ENCODE data around the gene GLIS2. TPM values are rescaled to one million over a fixed set of nuclear protein-coding genes. Genes with fewer than 3 reads are reported as not detected.
"Not testable (repeated sequence)": the region's sequence is repeated elsewhere in the genome, so short reads cannot be mapped to it uniquely, and the experiment has no call there.

The GLIS2 gene
- total RNA-seq, 1 donor from 2014 or later = 16.5 TPM

DNA sequence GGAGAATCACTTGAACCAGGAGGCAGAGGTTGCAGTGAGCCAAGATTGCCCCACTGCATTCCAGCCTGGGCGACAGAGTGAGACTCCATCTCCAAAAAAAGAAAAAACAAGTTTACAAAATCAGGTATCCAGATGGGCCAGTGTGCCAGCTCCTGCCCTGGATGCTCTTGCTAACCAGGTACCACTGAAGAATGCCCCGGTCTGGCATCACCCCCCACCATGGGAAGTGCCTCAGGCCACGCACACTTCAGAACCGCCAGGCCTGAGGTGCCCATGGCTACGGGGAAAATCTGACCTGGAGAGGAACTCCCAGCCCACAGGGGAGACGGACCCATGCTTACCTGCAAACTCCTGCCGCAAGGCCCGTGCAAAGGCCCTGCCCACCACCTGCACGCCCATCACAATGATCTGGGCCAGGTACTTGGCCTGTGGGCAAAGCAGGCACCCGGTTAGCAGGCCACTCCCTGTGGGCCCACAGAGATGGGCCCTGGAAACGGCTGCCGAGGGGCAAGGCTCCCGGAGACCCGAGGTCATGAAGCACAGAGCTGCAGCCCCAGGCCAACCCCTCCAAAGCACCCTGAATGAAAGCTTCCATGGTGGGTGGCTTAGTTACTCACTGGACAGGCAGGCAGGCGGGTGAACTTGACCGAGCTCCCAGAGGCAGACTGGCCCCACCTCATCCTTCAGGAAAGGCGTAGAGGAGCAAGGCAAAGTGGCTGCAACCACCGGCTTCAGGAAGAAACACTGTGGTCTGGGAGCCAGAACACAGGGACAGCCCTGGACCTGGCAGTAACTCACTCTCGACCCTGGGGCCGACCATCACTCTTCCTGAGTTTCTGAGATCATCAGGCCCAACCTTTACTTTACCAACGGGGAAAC lies 27.2 kb downstream of the GLIS2 start:
- TF ChIP-seq, protein P1, sequence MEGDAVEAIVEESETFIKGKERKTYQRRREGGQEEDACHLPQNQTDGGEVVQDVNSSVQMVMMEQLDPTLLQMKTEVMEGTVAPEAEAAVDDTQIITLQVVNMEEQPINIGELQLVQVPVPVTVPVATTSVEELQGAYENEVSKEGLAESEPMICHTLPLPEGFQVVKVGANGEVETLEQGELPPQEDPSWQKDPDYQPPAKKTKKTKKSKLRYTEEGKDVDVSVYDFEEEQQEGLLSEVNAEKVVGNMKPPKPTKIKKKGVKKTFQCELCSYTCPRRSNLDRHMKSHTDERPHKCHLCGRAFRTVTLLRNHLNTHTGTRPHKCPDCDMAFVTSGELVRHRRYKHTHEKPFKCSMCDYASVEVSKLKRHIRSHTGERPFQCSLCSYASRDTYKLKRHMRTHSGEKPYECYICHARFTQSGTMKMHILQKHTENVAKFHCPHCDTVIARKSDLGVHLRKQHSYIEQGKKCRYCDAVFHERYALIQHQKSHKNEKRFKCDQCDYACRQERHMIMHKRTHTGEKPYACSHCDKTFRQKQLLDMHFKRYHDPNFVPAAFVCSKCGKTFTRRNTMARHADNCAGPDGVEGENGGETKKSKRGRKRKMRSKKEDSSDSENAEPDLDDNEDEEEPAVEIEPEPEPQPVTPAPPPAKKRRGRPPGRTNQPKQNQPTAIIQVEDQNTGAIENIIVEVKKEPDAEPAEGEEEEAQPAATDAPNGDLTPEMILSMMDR (IDR thresholded peaks at IDR 0.05; ENCODE audit: partially characterized antibody, unreplicated experiment) = no peak
- Mint-ChIP-seq H3K36me3 (ENCODE audit: unreplicated experiment) (no peaks in the 10 kb centered on the region), H3K27ac (ENCODE audit: unreplicated experiment) (no peak overlapping the region)

DNA sequence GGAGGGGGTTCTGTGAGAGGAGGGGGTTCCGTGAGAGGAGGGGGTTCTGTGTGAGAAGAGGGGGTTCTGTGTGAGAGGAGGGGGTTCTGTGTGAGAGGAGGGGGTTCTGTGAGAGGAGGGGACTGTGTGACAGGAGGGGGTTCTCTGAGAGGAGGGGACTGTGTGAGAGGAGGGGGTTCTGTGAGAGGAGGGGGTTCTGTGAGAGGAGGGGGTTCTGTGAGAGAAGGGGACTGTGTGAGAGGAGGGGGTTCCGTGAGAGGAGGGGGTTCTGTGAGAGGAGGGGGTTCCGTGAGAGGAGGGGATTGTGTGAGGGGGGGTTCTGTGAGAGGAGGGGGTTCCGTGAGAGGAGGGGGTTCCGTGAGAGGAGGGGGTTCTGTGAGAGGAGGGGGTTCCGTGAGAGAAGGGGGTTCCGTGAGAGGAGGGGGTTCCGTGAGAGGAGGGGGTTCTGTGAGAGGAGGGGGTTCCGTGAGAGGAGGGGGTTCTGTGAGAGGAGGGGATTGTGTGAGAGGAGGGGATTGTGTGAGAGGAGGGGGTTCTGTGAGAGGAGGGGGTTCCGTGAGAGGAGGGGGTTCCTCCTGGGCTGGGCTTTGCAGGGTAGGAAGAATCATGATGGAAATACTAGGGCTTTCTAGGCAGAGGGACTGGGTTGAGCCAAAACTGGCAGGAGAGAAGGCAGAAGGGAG lies 28.6 kb downstream of the GLIS2 start:
- H3K4me1 Mint-ChIP-seq (ENCODE audit: low read depth, unreplicated experiment); H3K9me3 Mint-ChIP-seq (ENCODE audit: unreplicated experiment); H3K36me3 Mint-ChIP-seq (ENCODE audit: unreplicated experiment); DNase-seq; H3K4me3 Mint-ChIP-seq (ENCODE audit: unreplicated experiment): not testable (repeated sequence)
- H3K27ac Mint-ChIP-seq (ENCODE audit: unreplicated experiment) = peak overlapping the region; percentile 64
- peaks cover 11% of the 10 kb centered on the region for H3K27me3 Mint-ChIP-seq (ENCODE audit: unreplicated experiment)

More for the DNA sequence above, 27.2 kb downstream of the GLIS2 start:
- peaks cover 4% of the 10 kb centered on the region for H3K9me3 Mint-ChIP-seq (ENCODE audit: unreplicated experiment)
- H3K27me3 Mint-ChIP-seq (ENCODE audit: unreplicated experiment) = peaks cover 8% of the 10 kb centered on the region
- no peak overlapping the region for H3K4me3 Mint-ChIP-seq (ENCODE audit: unreplicated experiment)
- H3K4me1 Mint-ChIP-seq (ENCODE audit: low read depth, unreplicated experiment) = peaks cover 2% of the 10 kb centered on the region
- no peak for DNase-seq

DNA sequence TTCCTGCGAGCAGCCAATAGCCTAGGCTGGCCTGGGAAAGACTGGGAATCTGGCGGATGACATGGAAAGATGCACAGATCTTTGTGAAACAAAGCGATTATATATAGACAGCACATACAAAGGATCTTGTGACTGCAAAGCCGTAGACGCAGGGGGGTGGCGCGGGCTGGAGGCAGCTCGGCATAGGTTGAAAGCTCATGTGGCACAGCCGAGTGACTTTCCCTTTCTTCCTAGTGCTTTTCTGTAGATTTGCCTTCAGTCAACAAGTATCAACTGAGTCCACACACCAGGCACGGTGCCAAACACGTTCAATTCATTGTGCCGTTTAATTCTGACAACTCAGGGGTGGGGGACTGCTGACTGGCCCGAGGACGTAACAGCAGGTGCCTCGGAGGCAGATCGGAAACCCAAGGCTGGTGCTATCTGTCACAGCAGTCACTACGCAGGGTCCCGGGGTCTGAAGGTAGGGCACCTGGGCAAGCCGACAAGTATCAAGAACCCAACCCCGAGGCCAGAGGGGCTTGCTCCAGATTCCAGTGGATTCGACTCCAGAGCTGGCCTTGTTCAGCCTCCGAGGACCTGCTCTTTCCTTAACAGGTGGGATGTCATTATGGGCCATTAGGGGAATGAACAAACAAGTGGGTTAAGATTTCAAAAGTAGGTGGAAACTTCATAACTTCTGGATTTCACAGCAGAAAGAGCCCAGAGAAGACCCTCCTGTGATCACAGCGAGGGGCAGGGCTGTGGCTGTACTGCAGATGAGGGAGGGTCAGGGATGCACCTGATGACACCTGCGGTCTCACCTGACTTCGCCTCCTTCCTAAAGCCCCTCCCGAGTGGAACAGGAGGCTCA lies 29.3 kb downstream of the GLIS2 start:
- no peak overlapping the region for H3K4me3 Mint-ChIP-seq (ENCODE audit: unreplicated experiment)
- H3K27ac Mint-ChIP-seq (ENCODE audit: unreplicated experiment) = peak overlapping the region; percentile 64
- peaks cover 11% of the 10 kb centered on the region for H3K27me3 Mint-ChIP-seq (ENCODE audit: unreplicated experiment)
- peaks cover 3% of the 10 kb centered on the region for H3K4me1 Mint-ChIP-seq (ENCODE audit: low read depth, unreplicated experiment)
- H3K36me3 Mint-ChIP-seq (ENCODE audit: unreplicated experiment) = no peaks in the 10 kb centered on the region
- DNase-seq = no peak
- TF ChIP-seq, protein P1 (IDR thresholded peaks at IDR 0.05; ENCODE audit: partially characterized antibody, unreplicated experiment) = no peak
- H3K9me3 Mint-ChIP-seq (ENCODE audit: unreplicated experiment) = peaks cover 5% of the 10 kb centered on the region

DNA sequence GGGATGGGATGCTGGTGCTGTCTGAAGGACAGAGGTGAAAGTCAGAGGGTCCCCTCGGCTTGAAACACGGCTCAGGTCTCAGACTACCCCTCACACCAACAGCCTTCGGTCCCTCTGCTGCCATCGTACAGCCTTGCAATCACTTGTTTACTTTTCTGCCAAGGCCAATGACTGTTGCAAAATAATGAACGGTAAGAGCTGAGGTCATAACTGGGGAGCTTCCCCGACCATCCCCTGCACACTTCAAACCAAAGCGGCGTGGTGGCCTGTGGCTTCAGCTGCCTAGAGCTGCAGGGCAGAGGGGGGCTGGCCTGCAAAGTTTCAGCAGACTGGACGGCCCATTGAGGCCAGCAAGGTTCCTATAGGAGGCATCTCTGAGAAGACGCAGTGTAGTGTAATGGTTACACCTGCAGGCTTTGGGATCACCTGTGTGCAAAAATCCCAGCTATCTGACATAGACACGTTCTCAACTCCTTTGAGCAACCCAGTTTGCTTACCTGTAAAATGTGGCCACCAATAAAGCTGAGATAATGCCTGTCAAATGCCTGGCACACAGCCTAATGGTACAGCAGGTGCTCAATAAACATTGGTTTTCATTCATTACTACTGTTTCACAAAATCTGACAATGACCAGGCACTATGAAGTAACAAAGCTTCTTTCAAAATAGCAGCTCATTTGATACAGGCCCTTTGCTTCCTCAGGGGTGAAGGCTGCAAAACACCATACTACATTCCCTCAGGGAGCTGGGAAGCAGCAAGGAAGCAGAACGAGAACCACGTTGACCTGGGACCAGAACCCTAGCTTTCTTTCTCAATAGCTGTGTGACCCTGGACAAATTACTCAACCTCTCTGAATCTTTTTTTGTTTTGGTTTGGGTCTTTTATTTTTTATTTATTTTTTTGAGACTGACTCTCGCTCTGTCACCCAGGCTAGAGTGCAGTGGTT lies 30.2 kb downstream of the GLIS2 start:
- Mint-ChIP-seq H3K27ac (ENCODE audit: unreplicated experiment) (no peak overlapping the region), H3K27me3 (ENCODE audit: unreplicated experiment) (peaks cover 11% of the 10 kb centered on the region), H3K4me1 (ENCODE audit: low read depth, unreplicated experiment) (peaks cover 3% of the 10 kb centered on the region), H3K9me3 (ENCODE audit: unreplicated experiment) (peaks cover 6% of the 10 kb centered on the region), H3K4me3 (ENCODE audit: unreplicated experiment) (no peak overlapping the region), H3K36me3 (ENCODE audit: unreplicated experiment) (no peaks in the 10 kb centered on the region)
- TF ChIP-seq, protein P1 (IDR thresholded peaks at IDR 0.05; ENCODE audit: partially characterized antibody, unreplicated experiment) = no peak
- DNase-seq = no peak
